Fibroblast of pulmonary artery (primary cell): ENCODE results near the gene AFM.
A peak's percentile ranks its signal among the peaks of the same experiment; 100 is the strongest.

ENCODE experiments used
- DNase-seq: peaks from one replicate; pipeline ENCODE4 v3.0.0-alpha.2; 2010; ENCODE audit warnings: low read depth
- H3K4me3 ChIP-seq: replicated peaks from 2 replicates; pipeline ENCODE4 v1.5.1; 2011; ENCODE audit warnings: low read depth, mild to moderate bottlenecking, control low read depth, low read length, moderate library complexity
- CTCF ChIP-seq: IDR thresholded peaks from 2 replicates; pipeline ENCODE4 v1.5.1; 2011; ENCODE audit warnings: mild to moderate bottlenecking, control low read depth, low read length, inconsistent platforms; ENCODE audit errors: missing control alignments

Gene AFM

GRCh38 chr4:73481358-73481757, at the start of gene AFM:
Gene AFM, plus strand, starts transcription at chr4:73481745. Its CDS starts 31 bp downstream, at chr4:73481776.
- TF ChIP-seq CTCF = no peak

GRCh38 chr4:73431813-73432168, 49.8 kb upstream of the AFM start:
- no peak overlapping the region for H3K4me3 ChIP-seq
- no peak for DNase-seq
- no peak for TF ChIP-seq CTCF

More at GRCh38 chr4:73481358-73481757, at the start of gene AFM:
- H3K4me3 ChIP-seq = no peak within 1 kb of the TSS
- DNase-seq = no peak

- H3K4me3 ChIP-seq = no peak overlapping the region
- no peak for TF ChIP-seq CTCF
- no peak for DNase-seq
Observed at GRCh38 chr4:73432169-73433000, 49.2 kb upstream of the AFM start.

- TF ChIP-seq CTCF = no peak
- DNase-seq = no peak
- H3K4me3 ChIP-seq = no peak overlapping the region
Observed at GRCh38 chr4:73433140-73433539, 48.4 kb upstream of the AFM start.

- peak; percentile 18 for DNase-seq
- peak; percentile 52 for TF ChIP-seq CTCF
- H3K4me3 ChIP-seq = no peak overlapping the region
Observed at GRCh38 chr4:73434311-73434710, 47.2 kb upstream of the AFM start.

GRCh38 chr4:73435984-73436383, 45.6 kb upstream of the AFM start, which contains the start of gene AFP:
Gene AFP, plus strand, starts transcription at chr4:73436221. Its CDS starts 42 bp downstream, at chr4:73436263.
- DNase-seq = no peak
- TF ChIP-seq CTCF = no peak
- H3K4me3 ChIP-seq = no peak within 1 kb of the TSS
